Mucosa of rectum (tissue), 2 donors: Measurements from ENCODE around the gene CCDC174.

ENCODE experiments used
- H3K27ac ChIP-seq, 2 donors: one replicate each; pipeline ENCODE4 v1.7.0; 2013; ENCODE audit warnings: inconsistent platforms in 2 of 2, low read depth in 2 of 2, low read length in 2 of 2
- H3K27me3 ChIP-seq, 2 donors: one replicate each; pipeline ENCODE4 v1.7.0; 2013; ENCODE audit warnings: low read length in 2 of 2; ENCODE audit not compliant: control insufficient read depth in 2 of 2, insufficient read depth in 2 of 2
- H3K36me3 ChIP-seq, 2 donors: one replicate each; pipeline ENCODE4 v1.7.0; 2013; ENCODE audit warnings: low read length in 2 of 2; ENCODE audit not compliant: control insufficient read depth in 2 of 2, insufficient read depth in 2 of 2
- H3K4me1 ChIP-seq, 2 donors: one replicate each; pipeline ENCODE4 v1.7.0; 2013; ENCODE audit warnings: low read length in 2 of 2, mild to moderate bottlenecking in 1 of 2; ENCODE audit not compliant: control insufficient read depth in 2 of 2, insufficient read depth in 2 of 2
- H3K4me3 ChIP-seq, 2 donors: one replicate each; pipeline ENCODE4 v1.7.0; 2013; ENCODE audit warnings: low read length in 2 of 2
- H3K9ac ChIP-seq, 2 donors: one replicate each; pipeline ENCODE4 v1.7.0; 2013; ENCODE audit warnings: low read length in 2 of 2, low read depth in 1 of 2, mild to moderate bottlenecking in 1 of 2
- H3K9me3 ChIP-seq, 2 donors: one replicate each; pipeline ENCODE4 v1.7.0; 2013; ENCODE audit warnings: low read length in 2 of 2; ENCODE audit not compliant: control insufficient read depth in 2 of 2
- donor health status: healthy.
- donor health status: Normal muscosa, but diverticular disease.

CCDC174 gene

GRCh38 chr3:14718539-14718938, 67.0 kb downstream of the CCDC174 start:
- H3K27me3 ChIP-seq = peaks cover 0 to 3% of the 10 kb centered on the region in 2 donors
- no peak overlapping the region for H3K9ac ChIP-seq
- H3K9me3 ChIP-seq = no peaks in the 10 kb centered on the region
- no peak overlapping the region for H3K4me3 ChIP-seq
- no peak overlapping the region for H3K27ac ChIP-seq
- no peaks in the 10 kb centered on the region for H3K4me1 ChIP-seq
- no peaks in the 10 kb centered on the region for H3K36me3 ChIP-seq

- peaks cover 0 to 3% of the 10 kb centered on the region in 2 donors for H3K27me3 ChIP-seq
- no peak overlapping the region for H3K9ac ChIP-seq
- no peak overlapping the region for H3K4me3 ChIP-seq
- H3K36me3 ChIP-seq = no peaks in the 10 kb centered on the region
- no peak overlapping the region for H3K27ac ChIP-seq
- no peaks in the 10 kb centered on the region for H3K9me3 ChIP-seq
- no peaks in the 10 kb centered on the region for H3K4me1 ChIP-seq
Measured at GRCh38 chr3:14719006-14719405, 67.4 kb downstream of the CCDC174 start.

DNA sequence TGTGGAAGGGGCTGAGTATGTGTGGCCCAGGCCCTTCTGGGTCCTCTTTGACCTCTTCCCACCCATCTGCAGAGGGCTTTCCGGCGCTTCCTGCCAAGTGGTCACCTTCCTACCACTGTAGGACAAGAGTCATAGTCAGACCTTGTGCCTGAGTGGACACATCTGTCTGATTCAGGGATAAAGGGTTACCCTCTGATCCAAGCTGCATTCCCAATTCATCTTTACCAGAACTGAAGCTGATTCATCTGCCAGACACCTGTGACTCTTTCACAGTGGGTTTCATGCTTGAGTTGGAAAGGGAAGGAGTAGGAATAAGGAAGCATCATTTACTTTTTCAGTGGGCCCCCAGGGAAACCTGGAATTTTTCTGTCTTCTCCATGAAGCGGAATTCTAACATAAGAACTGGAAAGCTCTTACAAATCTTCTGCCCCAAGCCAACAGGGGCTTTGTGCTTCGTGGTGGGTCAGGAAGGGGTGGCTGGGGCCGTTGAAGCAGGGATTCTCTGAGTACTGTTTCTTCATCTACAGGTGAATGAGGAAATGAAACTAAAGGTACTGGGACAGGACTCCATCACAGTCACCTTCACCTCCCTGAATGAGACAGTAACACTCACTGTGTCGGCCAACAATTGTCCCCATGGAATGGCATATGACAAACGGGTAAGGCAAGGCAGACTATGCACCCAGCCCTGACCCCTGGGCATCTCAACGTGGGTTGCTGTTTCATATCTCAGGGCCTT, 69.7 kb downstream of the CCDC174 start:
- Histone ChIP-seq H3K4me3 (no peak overlapping the region), H3K36me3 (no peaks in the 10 kb centered on the region), H3K27me3 (peaks cover 0 to under 1% of the 10 kb centered on the region in 2 donors), H3K4me1 (no peaks in the 10 kb centered on the region), H3K9ac (no peak overlapping the region), H3K9me3 (no peaks in the 10 kb centered on the region), H3K27ac (no peak overlapping the region)
